Stimulated activated CD8-positive, alpha-beta memory T cell treated with anti-CD3 and anti-CD28 coated beads, Interleukin-4, amount 100 ng/mL, for 48 hours (primary cell): ENCODE data around the gene AGER.

Experiments used
- DNase-seq: peaks from one replicate; pipeline ENCODE4 v3.0.0-alpha.2; 2020

The AGER gene

DNA sequence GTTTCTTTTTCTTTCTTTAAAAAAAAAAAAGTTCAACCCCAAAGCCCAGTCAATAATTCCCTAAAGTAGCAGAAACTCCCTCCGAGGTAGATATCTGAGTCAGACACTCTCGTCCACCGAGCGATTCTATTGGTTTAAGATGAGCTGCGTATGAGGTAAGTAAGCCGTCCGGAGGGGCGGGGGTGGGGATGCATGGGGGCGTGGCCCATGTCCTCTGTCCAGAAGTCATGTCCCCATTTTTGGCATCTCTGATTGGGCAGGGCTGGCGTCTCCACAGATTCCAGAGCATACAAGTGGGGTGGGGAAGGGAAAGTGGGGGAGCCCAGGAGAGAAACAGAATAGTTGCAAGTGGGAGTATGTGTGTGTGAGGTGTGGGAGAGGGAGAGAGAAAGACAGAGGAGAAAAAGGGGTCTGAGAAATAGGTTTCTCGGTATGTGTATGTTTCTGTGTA lies 1.7 kb upstream of the AGER start:
- peak; percentile 76 for DNase-seq

DNA sequence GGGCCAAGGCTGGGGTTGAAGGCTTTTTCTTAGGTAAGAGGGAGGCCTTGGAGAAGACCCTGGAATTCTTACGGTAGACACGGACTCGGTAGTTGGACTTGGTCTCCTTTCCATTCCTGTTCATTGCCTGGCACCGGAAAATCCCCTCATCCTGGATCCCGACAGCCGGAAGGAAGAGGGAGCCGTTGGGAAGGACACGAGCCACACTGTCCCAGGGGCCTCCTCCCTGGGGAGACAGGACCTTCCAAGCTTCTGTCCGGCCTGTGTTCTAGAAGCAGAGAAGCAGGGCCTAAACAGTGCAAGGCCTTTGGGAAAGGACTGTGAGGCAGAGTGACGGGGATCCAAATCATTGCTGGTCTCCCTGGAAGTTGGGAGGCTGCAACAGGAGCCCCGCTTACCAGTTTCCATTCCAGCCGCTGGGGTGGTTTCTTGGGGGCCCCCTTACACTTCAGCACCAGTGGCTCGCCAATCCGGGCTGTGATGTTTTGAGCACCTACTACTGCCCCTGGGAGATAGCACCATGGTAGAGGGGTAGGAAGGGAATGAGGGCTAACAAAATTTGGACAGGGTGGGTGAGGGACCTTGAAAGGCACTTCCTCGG lies 470 bp downstream of the AGER start:
- DNase-seq = no peak

DNA sequence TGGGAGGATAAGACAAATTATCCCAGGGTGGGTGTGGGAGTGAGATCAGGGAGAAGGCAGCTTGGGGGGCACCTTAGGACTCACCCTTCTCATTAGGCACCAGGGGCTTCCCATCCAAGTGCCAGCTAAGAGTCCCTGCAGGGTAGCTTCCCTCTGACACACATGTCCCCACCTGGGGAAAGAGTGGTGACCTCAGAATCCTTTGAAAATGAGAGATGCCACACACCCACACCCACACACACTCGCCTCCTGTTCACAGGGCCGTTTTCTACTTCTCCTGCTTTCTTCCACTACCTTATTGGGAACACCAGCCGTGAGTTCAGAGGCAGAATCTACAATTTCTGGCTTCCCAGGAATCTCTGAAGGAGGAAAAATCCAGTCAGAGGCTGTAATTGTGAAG lies 1.0 kb downstream of the AGER start:
- DNase-seq = no peak

DNA sequence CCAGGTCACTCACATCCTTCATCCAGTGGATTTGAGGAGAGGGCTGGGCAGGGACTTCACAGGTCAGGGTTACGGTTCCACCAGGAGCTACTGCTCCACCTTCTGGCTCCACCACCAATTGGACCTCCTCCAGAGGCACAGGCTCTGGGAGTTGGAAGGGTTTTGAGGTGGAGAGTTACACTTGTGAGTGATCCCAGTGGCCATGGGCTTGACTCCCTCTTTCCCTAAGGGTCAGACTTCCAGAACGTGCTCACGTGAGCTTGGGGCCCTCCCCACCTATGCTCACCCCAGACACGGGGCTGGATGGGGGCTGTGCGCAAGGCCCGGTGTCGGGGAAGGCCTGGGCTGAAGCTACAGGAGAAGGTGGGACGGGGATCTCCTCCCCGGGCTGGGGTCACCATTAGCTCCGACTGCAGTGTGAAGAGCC lies 1.5 kb downstream of the AGER start:
- DNase-seq = no peak

DNA sequence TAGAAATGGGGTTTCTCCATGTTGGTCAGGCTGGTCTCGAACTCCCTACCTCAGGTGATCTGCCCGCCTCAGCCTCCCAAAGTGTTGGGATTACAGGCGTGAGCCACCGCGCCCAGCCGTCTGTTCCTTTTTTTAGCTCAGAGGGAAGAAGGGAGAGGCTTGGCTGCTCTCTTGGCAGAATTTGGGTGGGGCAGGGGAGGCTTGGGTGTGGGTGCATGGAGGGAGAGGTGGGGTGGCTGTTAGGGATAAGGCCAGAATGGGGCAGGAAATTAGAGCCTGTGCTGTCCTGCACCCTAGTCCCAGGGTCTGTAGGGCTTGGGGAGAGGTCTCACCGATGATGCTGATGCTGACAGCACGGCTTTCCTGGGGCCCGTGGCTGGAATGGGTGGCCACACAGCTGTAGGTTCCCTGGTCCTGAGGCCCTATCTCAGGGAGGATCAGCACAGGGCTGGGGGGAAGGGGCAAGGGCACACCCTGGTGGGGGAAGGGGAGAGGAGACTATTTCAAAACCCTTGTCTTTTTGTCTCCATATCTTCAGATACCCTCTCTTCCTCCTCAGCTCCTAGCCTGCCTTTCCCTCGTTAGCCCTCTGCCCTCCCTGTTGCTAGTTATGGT lies 2.0 kb downstream of the AGER start:
- no peak for DNase-seq

DNA sequence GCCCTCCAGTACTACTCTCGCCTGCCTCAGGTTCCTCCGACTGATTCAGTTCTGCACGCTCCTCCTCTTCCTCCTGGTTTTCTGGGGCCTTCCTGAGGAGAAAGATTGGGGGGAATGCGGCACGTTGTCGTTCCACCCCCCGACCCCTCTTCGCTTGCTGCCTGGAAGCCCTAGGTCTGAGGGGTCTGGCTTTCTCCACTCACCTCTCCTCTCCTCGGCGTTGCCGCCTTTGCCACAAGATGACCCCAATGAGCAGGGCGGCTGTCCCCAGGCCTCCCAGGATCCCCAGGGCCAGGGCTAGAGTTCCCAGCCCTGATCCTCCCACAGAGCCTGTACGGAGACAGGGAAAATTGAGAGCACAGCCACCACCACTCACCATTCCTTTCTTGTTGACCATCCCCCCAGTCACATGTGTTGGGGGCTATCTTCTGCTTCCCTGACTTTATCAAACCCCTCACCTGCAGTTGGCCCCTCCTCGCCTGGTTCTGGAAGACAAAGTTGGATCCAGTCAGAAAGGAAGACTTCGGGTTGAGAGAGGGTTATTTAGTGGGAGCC lies 2.8 kb downstream of the AGER start:
- DNase-seq = no peak

DNA sequence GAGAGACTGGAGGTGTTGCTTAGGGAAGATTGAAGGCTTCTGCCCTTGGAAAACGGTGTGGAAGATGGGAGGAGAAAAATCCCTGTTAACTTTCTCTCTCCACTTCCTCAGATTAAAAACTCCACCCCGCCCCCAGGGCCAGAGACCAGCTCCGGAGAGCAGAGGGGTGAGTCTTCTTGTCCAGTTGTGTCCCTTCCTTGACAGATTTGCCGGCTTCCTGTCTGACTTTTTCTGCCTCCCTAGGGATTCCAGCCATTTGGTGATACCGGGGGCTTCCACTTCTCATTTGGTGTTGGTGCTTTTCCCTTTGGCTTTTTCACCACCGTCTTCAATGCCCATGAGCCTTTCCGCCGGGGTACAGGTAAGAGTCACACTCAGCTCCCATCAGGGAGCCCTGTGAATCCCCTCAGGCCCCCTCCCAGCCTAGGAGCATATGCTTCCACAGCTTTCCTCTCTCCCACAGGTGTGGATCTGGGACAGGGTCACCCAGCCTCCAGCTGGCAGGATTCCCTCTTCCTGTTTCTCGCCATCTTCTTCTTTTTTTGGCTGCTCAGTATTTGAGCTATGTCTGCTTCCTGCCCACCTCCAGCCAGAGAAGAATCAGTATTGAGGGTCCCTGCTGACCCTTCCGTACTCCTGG lies 4.2 kb downstream of the AGER start:
- no peak for DNase-seq

DNA sequence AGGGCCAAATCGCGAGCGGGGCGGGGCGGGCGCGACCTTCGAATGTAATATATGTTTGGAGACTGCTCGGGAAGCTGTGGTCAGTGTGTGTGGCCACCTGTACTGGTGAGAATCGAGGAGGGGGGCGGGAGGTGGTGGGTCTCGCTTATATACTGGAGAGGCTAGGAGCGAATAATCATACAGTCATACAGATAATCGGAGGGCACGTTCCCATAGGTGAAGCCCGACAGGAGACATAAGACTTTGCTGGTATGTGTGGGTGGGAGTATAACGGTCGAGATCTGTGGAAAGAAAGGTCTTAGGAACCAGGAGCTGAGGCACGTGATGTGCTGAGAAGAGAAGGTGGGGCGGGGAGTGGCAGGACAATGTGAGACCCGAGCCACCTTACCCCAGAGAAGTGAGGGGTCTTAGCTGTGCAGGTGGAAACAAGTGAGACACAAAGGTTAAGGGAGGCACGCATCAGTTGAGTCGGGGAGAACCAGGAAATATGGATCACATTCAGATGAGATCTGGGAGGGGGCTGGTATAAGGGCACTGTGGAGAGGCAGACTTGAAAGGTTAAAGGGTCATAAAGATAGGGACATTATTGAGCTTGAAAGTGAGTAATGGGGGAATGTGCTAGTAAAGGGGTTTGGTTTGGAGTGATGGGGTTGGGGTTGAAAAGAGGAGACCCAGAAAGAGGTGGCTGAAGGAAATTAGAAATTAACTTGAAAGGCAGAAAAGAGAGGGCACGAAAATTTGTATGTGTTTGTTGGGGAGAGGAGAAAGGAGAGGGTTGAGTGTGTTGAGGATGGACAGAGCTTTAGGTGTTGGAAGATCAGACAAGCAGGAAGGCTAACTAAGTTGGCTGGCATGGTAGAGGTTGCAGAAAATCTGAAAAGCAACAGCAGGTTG lies 5.3 kb downstream of the AGER start:
- no peak for DNase-seq

DNA sequence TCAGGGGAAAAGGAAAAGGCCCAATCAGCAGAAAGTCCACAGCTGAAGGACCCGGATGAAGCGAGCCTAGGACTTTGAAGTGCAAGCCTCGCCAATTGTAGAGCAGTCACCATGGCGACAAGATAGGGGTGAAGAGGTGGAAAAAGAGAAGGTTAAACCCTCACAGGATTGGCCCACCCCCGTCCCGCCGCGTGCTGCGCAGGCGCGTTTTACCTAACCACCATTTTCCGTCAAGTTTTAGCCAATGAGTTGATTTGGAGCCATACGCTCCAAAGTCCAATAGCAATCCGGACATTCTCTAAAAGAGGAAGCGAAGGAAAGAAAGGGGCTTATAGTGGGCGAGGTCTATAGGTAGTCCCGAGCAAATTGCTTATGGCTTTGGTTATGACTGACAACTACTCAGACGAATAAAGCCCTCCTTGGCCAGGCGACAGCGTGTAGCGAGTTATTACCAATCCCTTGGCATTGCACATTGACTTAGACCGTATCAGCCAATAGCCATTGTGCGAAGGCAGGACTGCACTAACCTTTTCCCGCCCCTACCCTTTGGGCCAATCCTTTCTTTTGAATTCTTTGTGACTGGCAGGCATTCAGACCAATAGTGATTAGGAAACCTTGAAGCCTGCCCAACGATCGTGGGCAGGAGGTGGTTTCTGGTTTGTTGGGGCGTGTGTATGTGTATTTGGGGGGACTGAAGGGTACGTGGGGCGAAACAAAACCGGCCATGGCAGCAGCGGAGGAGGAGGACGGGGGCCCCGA lies 6.1 kb downstream of the AGER start, which contains the start of gene RNF5:
RNF5 (plus strand) TSS at position 618 of the 759 bp plus-strand sequence; CDS start at position 725, 107 bp downstream.
- peak; percentile 91 for DNase-seq

DNA sequence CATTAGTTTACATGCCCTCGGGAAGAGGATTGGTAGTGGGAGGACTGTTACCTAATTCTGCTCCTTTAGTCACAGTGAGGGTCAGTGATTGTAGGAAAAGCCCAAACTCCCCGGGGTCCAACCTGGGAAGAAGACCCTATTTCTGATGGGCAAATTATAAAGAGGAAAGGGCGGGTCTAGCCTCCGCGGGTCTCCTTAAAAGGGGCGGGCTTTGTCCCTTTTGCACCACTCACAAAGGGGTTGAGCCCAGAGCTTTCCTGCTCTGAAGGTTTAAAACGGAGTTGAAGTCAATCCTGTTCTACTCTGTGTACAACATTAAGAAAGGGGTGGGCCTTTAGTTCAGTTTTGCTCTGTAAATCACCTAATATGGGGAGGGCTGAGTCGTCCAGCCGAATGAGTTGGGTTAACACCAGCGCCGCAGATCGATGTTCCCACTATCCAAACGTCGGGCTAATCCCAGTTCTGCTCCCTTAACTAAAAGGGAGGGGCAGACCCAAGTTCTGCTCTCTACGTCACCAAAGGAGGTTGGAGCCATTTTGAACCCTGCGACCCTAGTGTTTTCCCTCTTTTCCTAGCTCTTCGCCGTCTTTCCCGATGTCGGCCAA lies 6.8 kb downstream of the AGER start:
- DNase-seq = peak; percentile 61

DNA sequence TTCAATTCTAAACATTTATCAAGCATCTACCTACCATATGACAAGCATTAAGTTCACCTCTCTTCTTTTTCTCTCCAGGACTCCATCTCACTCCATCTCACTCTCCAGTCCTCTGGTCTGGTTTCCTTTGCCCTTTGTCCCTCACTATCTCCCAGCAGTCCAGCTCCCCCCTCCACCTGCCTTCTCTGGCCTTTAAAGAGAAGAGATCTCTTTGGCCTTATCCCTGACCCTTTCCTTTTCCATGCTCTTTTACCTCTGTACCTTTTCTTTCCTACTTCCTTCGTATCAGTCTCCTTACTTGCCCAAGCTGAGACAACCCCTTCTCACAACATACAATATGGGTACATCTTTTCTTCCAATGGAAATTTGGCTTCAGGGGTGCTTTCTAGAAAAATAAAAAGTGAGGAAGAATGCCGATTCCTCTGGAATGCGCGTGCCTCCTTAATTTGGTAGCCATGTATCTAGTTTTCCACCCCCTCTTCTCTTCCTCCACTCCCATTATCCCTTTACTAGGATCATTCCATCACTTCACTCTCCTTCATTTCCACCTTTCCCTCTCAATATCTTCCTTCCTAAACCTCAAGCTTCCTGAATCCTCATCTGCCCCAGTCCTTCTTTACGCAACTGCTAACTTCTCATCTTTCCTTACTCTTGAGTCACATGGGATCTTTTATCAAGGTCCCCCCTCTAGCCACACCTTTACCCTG lies 7.4 kb downstream of the AGER start:
- DNase-seq = no peak

DNA sequence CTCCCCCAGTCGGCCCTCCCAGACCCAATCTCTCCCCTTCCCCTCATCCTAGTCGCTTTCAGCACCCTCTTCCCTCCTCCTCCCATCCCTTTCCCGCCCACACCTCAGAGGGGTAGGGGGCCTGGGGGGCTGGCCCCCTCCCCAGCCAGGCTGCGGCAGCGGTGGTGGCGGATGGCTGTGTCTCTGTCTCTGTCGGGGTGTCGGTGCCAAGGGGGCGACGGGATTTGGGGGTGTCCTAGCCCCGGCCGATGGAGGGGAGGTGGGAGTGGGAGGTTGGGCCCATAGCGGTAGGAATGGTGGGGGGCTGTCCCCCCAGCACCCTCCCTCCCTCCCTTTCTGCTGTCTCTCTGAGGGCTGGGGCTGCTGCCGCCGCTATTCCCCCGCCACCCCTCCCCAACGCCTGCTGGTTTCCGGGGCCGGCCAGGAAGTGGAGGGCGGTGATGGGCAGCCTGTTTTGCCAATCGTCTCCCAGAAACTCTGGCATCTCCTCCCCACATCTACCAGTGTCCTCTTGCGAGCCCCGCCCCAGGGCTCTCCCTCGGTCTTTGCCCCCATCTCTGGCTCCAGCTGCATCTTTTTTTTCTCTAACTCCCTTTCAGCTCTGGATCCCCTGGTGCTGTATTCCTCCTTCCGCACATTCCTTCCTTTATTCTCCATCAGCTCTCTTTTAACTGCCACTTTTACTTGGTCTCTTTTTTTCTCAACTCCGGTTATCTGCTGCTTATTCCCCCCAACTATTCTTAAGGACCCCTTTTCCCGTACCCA lies 8.2 kb downstream of the AGER start, which contains the start of gene AGPAT1:
AGPAT1 (minus strand) TSS at position 374 of the 765 bp plus-strand sequence. CDS start 4,588 bp downstream, outside the sequence.
- DNase-seq = peak; percentile 99

DNA sequence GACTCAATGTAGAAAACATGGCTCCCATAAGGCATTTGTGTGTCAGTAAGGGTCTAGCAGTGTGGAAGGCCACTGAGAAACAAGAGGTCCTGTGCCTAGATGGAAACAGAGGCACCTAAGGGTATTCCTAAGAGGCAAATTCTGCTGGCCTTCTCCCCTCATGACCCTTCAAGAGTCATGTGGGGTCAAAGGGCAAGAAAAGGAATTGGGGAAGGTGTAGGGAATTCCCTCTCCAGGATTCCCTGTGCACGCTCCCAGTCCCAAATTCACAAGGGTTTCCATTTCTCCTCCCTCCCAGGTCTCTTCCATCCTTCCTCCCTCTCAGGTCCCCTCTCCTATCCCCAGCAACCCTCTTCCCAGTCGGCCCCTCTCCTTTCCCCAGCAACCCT lies 8.7 kb downstream of the AGER start:
- DNase-seq = no peak

DNA sequence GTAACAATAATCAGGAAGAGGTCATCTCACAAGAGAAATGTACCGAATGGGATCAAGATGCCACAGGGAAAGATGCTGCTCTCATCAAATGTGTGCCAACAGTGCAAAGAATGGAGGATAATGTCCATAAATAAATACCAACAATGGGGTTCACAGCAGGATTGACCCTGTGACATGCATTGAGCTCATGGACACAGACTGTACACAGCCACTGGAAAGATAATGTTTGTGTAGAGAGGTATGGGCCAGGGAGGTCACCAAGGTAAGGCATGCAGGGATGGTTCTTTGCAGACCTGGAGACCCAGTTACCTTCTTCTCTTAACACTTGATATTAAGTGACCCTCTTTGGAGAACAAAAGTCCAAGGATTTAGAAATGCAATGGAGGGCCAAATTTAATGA lies 9.6 kb downstream of the AGER start:
- DNase-seq = no peak

DNA sequence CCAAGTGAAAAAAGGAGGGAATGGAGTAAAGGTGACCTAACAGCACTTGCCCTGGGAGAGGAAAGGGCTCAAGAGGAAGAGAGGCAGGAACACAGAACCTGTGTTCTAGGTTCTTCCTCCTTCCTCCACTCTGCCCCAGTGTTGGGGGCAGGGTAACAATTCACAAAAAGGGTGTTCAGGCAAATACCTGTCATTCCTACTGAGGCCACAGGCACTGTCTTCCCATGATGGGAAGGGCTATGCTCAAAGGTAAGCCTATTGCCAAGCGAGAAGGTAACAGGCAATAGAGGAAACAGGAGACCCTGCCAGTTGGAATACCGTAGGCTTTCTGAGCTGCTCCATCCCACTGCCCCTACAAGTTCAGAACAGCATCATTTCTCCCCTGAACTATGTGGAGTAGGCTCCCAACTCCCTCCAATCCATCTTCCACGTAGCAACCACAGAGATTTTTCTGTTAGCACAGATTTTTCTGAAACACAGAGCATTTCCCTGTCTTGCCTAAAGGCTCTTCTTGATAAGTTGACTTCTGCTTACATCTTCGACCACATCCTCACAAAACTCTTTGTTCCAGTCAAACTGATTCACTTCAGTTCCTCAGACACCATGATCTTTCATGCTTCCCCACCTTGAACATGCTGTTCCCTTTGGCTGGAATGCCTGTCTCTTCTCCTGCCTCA lies 10.9 kb downstream of the AGER start:
- DNase-seq = no peak

DNA sequence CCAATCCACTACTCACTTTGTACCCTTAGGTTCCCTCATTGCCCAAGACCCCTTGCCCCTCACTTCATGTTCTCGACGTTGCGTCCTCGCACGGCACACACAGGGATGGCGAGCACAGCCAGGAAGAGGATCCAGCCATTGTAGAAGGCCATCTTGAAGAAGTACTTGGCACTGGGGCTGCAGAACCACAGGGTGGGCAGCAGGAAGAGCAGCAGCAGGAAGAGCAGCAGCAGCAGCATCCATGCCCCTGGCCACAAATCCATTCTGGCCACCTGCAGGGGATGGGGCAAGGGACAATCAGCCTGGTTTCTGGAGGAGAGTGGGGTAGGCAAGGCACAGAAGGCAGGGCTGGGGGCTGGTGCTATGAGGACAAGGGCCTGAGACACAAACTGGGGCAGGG lies 12.8 kb downstream of the AGER start:
- DNase-seq = no peak

DNA sequence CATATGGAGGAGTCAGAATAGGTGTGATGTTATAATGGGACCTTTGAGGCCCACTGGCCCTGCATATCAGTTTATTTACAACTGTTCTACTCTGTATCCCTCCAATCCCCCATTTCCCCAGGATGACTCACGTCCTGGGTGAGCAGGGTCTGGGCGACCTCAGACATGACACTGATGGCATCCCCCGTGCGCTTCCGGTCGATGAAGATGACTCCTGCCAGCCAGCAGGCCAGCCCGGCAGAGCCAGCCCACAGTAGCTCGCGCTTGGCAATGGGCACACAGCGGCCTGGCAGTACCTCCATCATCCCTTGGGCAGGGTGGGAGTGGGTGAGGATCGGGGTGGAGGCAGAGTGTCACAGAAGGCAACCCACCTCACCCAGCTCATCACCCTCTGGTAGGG lies 13.8 kb downstream of the AGER start:
- no peak for DNase-seq

DNA sequence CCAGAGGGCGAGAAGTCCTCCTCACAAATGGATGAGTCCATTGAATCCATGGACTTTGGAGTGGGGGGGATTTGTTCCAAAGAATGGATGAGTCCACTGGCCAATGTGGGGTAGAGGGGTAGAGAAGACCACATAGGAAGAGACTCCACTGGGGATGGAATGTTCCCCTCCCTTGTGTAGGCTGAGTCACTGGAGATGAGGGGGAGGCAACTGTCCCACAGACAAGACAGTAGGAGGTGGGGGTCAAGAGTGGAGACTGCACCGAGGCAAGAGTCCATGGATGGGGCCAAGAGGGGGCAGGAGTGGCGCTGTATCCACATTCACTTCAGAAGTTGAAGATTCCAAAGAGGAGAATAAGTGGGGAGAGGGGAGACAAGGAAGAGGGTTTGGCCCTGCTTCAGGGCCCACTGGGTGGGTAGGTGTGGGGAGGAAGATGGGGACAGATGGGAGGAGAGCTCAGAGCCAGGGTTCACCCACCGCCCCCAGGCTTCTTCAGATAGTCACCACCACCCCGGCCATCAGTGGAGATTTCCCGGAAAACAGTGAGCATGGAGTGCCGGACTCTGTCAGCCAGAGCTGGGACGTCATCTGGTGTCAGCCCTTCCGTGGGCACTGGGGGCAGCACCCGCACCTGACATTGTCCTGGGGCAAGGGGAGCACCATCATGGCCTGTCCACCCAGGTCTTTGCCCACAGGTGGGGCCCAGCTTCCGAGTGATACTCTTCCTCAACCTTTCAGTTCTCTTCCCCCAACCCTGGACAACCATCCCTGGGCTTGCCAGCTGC lies 15.1 kb downstream of the AGER start:
- no peak for DNase-seq

DNA sequence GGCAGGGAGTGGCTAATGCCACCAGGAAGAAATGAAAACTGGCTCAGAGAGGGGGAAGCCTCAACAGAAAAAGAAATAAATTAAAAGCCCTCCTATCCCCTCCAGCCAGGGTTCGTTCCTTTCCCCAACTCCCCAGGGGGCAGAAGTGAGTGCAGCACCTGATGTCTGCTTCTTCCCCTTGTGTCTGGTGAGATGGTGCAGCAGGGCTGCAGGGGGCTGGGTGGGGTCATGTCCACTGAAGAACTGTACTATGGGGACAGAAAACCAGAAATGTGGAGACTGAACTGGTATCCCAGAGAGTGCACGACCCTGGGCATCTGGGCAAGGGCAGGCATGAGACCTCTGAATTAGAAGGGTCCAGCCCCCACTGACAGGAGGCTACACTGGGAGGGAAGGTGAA lies 15.7 kb downstream of the AGER start:
- no peak for DNase-seq
